HL-60 (cell line): ENCODE results near the gene HDGFL2.

ENCODE experiments used
- DNase-seq, 2 experiments: peaks; one replicate each; pipeline ENCODE4 v3.0.0-alpha.2; 2010 to 2020; ENCODE audit warnings: low read depth in 1 of 2, low spot score in 1 of 2
- H3K27ac ChIP-seq: fragments of 250-450 bp; sonication (Bioruptor Pico); replicated peaks from 2 replicates; pipeline ENCODE4 v1.5.1; 2020; ENCODE audit warnings: mild to moderate bottlenecking, moderate library complexity
- H3K27me3 ChIP-seq: fragments of 250-450 bp; sonication (Bioruptor Pico); 2 replicates; pipeline ENCODE4 v1.5.1; 2021; ENCODE audit warnings: mild to moderate bottlenecking, moderate library complexity; ENCODE audit not compliant: insufficient read depth, poor library complexity, severe bottlenecking
- H3K4me3 ChIP-seq: replicated peaks from 2 replicates; pipeline ENCODE4 v1.5.1; 2011; ENCODE audit warnings: mild to moderate bottlenecking, control low read depth, low read length; ENCODE audit not compliant: insufficient read depth
- CTCF ChIP-seq: IDR thresholded peaks from one replicate; pipeline ENCODE4 v1.5.1; 2011; ENCODE audit warnings: low read length, control low read depth, inconsistent platforms; ENCODE audit not compliant: insufficient read depth
- GABPA ChIP-seq: IDR thresholded peaks from 2 replicates; pipeline ENCODE4 v1.6.1; 2012; ENCODE audit warnings: low read depth
- POLR2AphosphoS5 ChIP-seq: IDR thresholded peaks from 2 replicates; pipeline ENCODE4 v1.6.1; 2012; ENCODE audit warnings: low read depth
- REST ChIP-seq: IDR thresholded peaks from 2 replicates; pipeline ENCODE4 v1.6.1; 2012; ENCODE audit warnings: low read depth; ENCODE audit not compliant: insufficient replicate concordance
- SPI1 ChIP-seq: IDR thresholded peaks from 2 replicates; pipeline ENCODE4 v1.6.1; 2012; ENCODE audit warnings: low read depth, mild to moderate bottlenecking, borderline replicate concordance

Gene HDGFL2

GRCh38 chr19:4529924-4530522, 57.9 kb downstream of the HDGFL2 start:
- DNase-seq = no peak
- no peak overlapping the region for H3K27ac ChIP-seq
- TF ChIP-seq CTCF (no peak), SPI1 (no peak), REST (no peak), GABPA (no peak), POLR2AphosphoS5 (no peak)
- no peak overlapping the region for H3K4me3 ChIP-seq
- H3K27me3 ChIP-seq = no peaks in the 10 kb centered on the region

- Histone ChIP-seq H3K4me3 (no peak overlapping the region), H3K27ac (no peak overlapping the region), H3K27me3 (no peaks in the 10 kb centered on the region)
- TF ChIP-seq SPI1 (no peak), POLR2AphosphoS5 (no peak), GABPA (no peak), REST (no peak), CTCF (no peak)
- DNase-seq = no peak
Observed at GRCh38 chr19:4531562-4532165, 59.6 kb downstream of the HDGFL2 start.

- TF ChIP-seq GABPA (no peak), POLR2AphosphoS5 (no peak)
- no peak for DNase-seq
- H3K4me3 ChIP-seq = no peak overlapping the region
- no peaks in the 10 kb centered on the region for H3K27me3 ChIP-seq
- no peak overlapping the region for H3K27ac ChIP-seq
Observed at GRCh38 chr19:4533334-4533733, 61.2 kb downstream of the HDGFL2 start.

GRCh38 chr19:4533835-4534424, 61.8 kb downstream of the HDGFL2 start:
- no peak overlapping the region for H3K27ac ChIP-seq
- TF ChIP-seq CTCF (no peak), REST (no peak), POLR2AphosphoS5 (no peak), SPI1 (no peak), GABPA (no peak)
- DNase-seq = no peak
- no peaks in the 10 kb centered on the region for H3K27me3 ChIP-seq
- no peak overlapping the region for H3K4me3 ChIP-seq
